ENCODE results near the gene RBMX2. TPM values are rescaled to one million over a fixed set of nuclear protein-coding genes. Genes with fewer than 3 reads are reported as not detected.

RBMX2 gene
- total and polyA plus RNA-seq, 2 experiments from 2014 or later, result 16.1 to 48.9 TPM

- TF ChIP-seq STAT1 (IDR thresholded peaks at IDR 0.05; ENCODE audit: unreplicated experiment), result no peak
These were observed 23.6 kb upstream of the RBMX2 start (continued) for GRCh38 chrX:130378024-130378669.

- Histone ChIP-seq H3K36me3 (ENCODE audit: insufficient read depth) (no peaks in the 10 kb centered on the region), H3K27ac (ENCODE audit: low read depth) (no peak within 1 kb of the TSS), H4K20me1 (replicated peaks; ENCODE audit: insufficient read depth) (no peaks in the 10 kb centered on the region), H3F3A (replicated peaks; ENCODE audit: low read depth) (no peaks in the 10 kb centered on the region), H3K9me2 (ENCODE audit: insufficient read depth) (no peaks in the 10 kb centered on the region), H3K4me1 (ENCODE audit: insufficient read depth) (no peaks in the 10 kb centered on the region), H2AFZ (no peak within 1 kb of the TSS), H3K4me2 (no peak within 1 kb of the TSS), H3K4me3 (no peak within 1 kb of the TSS), H3K79me2 (replicated peaks; ENCODE audit: insufficient read depth) (no peaks in the 10 kb centered on the region), H3K27me3 (ENCODE audit: insufficient read depth) (no peaks in the 10 kb centered on the region)
- Mint-ChIP-seq H3K4me3 (no peak within 1 kb of the TSS), H3K27me3 (ENCODE audit: insufficient read depth, low read depth, poor library complexity) (peaks cover 8% of the 10 kb centered on the region), H3K9me3 (no peaks in the 10 kb centered on the region), H3K4me1 (no peaks in the 10 kb centered on the region), H3K36me3 (ENCODE audit: low read depth) (no peaks in the 10 kb centered on the region), H3K27ac (no peak within 1 kb of the TSS)
- DNase-seq (ENCODE audit: low spot score) (no peak), ATAC-seq (no peak)
- TF ChIP-seq NANOG (IDR thresholded peaks at IDR 0.05; ENCODE audit: borderline replicate concordance) (no peak), ZNF114 (CRISPR knock-in tag; IDR thresholded peaks at IDR 0.05) (no peak), ZNF462 (CRISPR knock-in tag; IDR thresholded peaks at IDR 0.05) (no peak), ETS1 (IDR thresholded peaks at IDR 0.05) (no peak), EZH2phosphoT487 (IDR thresholded peaks at IDR 0.05; ENCODE audit: unreplicated experiment) (no peak), CREB1 (CRISPR knock-in tag; IDR thresholded peaks at IDR 0.05; ENCODE audit: low read depth) (no peak), EZH2 (IDR thresholded peaks at IDR 0.05; ENCODE audit: low read depth, unreplicated experiment) (no peak), STAT1 (IDR thresholded peaks at IDR 0.05; ENCODE audit: unreplicated experiment) (no peak), ZNF331 (CRISPR knock-in tag; IDR thresholded peaks at IDR 0.05; ENCODE audit: low read depth) (no peak), REST (IDR thresholded peaks at IDR 0.05; ENCODE audit: unreplicated experiment) (no peak), JUNB (IDR thresholded peaks at IDR 0.05; ENCODE audit: unreplicated experiment) (no peak), CTCF (conservative IDR thresholded peaks at IDR 0.05; ENCODE audit: low read depth in 2 of 2) (no peak), POLR2AphosphoS5 (IDR thresholded peaks at IDR 0.05; ENCODE audit: low read depth) (no peak)
These were observed 16.3 kb upstream of the RBMX2 start, which contains the start of gene GPR119 for GRCh38 chrX:130385520-130385919. TSS of gene GPR119 (minus strand) at chrX:130385674. CDS start at chrX:130385447, 227 bp downstream.

All from GM23338 (cell line).